ENCODE results near the gene DNAJA2.
"Not testable (repeated sequence)": the region's sequence is repeated elsewhere in the genome, so short reads cannot be mapped to it uniquely, and the experiment has no call there.

Gene DNAJA2

DNA sequence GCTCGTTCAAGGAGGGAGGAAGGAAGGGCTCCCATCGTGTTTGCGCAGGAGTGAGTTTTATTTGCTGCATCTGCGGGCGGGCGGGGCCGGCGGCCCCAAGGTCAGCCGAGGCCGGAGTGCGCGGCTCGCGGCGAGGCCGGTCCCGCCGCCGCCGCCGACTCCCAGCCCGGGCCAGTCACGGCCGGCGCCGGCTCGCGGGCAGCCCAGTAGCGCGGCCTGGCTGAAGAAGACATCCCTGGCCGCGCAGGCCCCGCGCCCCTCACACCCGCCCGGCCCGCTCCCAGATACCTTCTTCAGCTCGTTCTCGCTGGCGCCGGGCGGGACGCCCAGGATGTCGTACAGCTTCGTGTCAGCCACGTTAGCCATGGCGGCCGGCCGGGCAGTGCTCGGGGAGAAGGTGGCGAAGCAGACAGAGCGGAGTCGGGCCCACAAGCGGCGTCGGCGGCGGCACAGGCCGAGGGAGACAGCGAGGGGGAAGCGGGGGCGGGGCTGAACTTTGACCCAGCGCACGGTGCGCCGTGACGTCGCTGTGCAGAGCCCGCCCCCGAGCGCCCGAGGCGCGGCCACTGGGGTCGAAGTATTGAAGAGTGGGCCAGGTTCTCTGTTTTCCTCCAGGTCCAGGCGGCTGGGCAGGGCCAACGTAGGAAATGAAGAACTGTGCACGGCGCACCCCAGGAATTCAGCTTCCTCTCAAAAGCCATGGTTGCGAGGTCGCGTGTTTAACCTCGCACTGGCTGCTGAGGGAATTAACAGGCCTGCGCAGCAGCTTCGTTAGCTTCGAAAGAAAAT, at the start of gene DNAJA2:
Gene DNAJA2 (minus strand): TSS at position 468 of the 789 bp plus-strand sequence. CDS start 102 bp downstream, at position 366.
- peak; percentile 93 for DNase-seq

GRCh38 chr16:47019568-47019967, 46.1 kb upstream of the DNAJA2 start:
- no peak for DNase-seq

GRCh38 chr16:47018223-47018891, 44.9 kb upstream of the DNAJA2 start:
- peak; percentile 53 for DNase-seq

DNA sequence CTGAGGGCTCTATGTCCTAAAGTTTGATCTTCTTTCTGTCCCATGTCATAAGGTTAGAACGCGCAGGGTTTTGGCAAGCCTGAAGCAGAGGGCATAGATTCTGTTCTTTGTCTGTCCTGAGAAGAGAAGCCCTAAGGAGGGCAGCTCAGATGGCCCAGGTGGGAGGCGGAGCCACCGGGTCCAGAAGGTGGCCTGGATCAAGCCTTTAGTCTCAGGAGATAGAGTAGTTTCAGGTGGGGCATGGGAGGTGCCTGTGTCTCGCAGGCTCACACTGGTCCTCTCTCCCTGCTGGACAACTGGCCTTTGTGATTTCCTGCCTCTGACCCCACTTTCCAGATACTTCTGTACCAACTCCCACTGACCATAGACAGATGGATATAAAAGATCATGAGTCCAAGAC, 44.2 kb upstream of the DNAJA2 start:
- no peak for DNase-seq

- peak; percentile 8 for DNase-seq
Measured at GRCh38 chr16:47016700-47017133, 43.2 kb upstream of the DNAJA2 start.

DNA sequence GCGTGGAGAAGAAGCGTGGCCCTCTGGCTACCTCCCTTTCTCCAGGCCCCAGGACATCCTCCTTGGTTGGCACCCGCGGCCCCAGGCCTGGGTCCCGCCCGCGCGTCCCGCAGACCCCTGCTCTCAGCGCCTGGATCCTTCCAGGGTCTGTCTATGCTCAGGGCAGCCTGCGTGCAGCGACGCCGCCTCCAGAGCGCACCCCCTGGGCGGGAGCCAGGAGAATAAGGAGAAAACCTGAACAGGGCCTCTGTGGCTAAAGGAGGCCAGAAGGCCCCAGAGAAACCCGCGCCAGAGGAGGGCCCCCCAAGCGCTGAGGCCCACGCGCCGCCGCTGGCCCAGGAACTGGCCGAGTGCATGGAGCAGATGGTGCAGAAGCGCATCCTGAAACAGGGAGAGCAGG, 40.4 kb upstream of the DNAJA2 start:
- no peak for DNase-seq

DNA sequence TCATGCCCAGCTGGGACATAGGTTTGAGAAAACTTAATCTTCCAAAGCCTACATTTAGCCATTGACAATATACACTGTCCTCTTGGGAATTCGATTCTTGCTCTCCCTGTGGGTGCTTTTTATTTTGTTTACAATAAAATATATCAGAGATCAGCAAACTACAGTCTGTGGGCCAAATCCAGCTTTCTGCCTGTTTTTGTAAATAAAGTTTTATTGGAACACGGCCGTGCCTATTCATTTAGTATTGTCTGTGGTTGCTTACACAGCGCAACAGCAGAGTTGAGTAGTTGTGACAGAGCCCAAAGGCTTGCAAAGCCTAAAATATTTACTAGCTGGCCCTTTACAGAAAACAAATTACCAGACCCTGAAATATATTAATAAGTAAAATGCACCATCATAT, 39.7 kb upstream of the DNAJA2 start:
- DNase-seq = no peak

GRCh38 chr16:47010812-47011211, 37.3 kb upstream of the DNAJA2 start:
- DNase-seq = not testable (repeated sequence)

DNA sequence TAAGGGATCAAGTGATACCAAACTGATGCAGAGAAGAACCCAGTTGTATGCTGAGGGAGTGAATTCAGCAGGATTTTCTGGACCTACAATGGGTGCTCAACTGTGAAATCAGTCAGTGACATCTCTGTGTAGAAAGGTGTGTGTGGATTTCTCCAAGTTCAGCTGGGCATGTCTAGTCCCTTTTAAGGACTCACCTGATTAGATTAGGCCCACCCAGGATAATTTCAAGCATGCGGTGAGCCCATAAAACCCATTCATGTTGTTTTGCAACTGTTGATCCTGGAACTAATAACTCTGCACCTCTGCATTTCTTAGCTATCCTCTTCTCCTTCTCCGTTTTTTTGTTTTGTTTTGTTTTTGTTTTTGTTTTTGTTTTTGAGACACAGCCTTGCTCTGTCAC, 35.1 kb upstream of the DNAJA2 start:
- DNase-seq = no peak

- no peak for DNase-seq
Measured at GRCh38 chr16:47008174-47008573, 34.7 kb upstream of the DNAJA2 start.

DNA sequence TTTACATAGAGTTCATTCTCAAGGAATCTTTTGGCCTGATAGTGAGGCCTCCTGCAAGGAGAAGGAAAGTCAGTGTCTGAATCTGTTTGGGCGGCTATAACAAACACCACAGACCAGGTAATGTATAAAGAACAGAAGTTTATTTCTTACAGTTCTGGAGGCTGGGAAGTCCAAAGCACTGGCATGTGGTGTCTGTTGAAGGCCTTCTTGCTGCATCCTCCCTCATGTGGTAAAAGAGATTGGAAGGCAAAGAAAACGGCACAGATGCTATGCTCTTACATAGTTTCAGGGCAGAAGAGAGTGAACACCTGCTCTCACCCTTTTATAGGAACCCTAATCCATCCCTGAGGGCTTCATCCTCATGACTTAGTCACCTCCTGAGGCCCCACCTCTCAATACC, 31.2 kb upstream of the DNAJA2 start:
- DNase-seq = no peak

DNA sequence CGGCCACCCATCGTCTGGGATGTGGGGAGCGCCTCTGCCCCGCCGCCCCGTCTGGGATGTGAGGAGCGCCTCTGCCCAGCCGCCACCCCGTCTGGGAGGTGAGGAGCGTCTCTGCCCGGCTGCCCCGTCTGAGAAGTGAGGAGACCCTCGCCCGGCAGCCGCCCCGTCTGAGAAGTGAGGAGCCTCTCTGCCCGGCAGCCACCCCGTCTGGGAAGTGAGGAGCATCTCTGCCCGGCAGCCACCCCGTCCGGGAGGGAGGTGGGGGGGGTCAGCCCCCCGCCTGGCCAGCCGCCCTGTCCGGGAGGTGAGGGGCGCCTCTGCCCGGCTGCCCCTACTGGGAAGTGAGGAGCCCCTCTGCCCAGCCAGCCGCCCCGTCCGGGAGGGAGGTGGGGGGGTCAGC, 26.6 kb upstream of the DNAJA2 start:
- not testable (repeated sequence) for DNase-seq

- DNase-seq = no peak
Measured at GRCh38 chr16:46997844-46998243, 24.4 kb upstream of the DNAJA2 start.

- DNase-seq = no peak
Measured at GRCh38 chr16:46996952-46997458, 23.5 kb upstream of the DNAJA2 start.

DNA sequence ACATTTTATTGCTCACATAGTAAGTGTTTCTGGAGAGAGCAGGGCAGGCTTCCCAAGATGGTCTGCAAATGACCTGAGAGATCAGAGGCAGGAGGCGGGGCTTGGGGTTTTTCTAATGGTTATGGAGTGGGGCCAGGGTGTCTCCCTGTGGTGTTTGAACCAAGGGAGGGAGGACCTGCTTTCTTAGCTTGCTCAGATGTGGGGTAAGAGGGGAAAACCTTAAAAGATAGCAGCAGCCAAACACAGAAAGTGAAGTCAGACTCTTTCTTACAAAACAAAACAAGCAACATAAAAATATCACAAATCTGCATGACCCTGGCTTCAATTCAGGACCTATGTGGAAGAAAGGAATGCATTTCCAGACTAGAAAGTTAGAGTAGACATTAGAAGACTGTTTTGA, 22.9 kb upstream of the DNAJA2 start:
- DNase-seq = no peak

DNA sequence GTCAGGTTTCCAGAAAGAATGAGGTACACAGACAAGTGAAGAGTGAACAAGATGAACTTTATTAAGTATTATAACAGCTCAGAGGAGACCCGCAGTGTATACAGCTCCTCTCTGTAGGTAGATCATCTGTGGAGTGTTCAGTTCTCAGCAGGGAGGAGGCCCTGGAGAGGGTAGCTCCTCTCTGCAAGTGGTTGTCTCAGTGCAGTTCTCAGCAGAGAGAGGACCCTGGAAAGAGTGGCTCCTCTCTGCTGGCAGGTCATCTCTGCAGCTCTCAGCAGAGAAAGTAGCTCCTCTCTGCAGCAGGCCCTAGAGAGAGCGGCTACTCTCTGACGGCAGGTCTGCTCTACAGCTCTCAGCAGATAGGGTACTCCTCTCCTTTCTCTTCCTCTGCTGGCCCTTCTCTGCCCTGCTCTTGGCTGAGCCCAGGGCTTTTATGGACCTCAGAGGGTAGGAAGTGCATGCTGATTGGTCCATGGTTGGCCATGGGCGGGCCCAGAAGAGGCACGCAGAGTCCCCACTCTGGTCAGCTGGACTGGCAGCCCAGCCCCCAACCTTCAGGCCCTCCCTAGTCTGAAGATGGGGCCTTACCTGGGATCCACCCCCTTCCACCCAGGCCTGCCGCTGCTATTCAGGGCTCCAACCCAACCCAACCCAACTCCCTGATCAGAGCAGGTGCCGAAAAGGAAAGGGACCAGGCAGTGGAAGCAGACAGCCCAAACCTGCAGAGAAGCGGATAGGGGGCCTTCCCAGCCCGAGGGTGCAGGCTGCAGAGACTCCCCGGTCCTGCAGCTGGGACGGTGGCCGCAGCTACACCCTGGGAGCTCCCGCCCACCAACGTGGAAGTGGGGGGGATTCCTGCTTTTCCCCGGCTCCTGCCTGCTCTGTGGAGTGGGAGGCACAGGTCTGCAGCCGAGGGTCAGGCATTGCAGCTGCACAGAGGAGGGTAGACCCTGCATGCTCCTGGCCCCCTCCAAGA, 18.5 kb upstream of the DNAJA2 start:
- DNase-seq = no peak

DNA sequence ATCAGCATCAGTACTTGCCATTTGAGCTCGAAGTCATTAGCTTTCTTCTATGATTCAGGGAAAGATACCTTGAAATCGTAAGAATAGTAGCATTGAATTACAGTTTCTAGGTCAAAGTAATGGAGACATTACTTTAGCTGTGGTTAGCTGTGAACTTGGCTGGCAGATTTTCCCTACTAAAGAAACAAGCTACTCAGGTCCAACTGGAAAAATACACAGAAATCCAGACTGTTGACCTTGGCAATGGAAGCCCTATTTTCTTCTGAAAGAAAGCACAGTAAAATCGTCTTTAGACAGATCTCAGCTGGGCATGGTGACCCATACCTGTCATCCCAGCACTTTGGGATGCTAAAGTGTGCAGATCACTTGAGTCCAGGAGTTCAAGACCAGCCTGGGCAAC, 13.4 kb upstream of the DNAJA2 start:
- DNase-seq = no peak

DNA sequence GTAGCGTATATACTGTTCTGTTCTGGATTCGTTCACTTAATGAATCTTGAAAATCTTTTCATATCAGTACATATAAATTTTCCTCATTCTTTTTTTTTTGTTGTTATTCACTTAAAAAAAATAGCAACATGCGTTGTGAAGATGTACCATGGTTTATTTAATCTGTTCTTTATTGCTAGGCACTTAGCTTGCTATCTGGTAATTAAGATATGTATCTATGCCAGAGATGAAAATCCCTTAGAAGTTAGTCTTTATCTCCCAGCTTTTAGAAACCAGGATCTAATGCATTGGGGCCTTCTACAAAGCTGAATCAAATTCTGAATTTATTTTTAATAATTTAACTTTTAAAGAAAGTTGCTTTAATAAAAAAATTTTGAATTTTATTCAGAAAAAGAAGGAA, 13.0 kb upstream of the DNAJA2 start:
- no peak for DNase-seq

GRCh38 chr16:46982335-46982734, 8.9 kb upstream of the DNAJA2 start:
- DNase-seq = no peak

DNA sequence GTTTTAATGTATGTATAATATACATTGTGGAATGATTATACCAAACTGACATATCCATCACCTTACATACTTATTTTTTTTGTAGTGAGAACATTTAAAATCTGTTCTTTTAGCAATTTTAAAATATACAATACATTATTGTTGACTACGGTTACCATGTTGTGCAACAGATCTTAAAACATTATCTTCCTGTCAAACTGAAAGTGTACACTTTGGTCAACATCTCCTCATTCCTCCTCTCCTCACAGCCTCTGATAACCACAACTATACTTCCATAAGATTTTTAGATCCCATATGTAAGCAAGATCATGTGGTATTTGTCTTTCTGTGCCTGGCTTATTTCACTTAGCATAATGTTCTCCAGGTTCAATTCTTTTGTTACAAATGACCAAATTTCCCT, 7.5 kb upstream of the DNAJA2 start:
- DNase-seq = no peak

DNA sequence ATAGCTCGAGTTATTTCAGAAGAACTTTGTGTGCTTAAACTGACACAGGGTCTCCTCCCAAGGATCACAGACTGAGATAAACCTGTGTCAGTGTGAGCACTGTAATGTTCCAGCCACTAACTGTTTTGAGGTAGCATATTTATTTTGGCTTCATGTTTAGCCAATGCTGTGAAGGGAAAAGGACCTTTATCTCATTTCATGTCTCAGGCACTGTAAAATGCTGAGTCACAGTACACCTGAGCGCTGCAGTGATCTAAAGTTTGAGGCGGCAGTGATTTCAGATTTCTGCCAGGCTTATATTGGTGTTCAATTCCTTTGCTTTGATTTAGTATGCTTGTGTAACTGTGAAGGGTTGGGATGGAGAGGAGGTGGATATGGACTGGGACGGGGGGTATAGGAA, 3.1 kb upstream of the DNAJA2 start:
- DNase-seq = no peak

GRCh38 chr16:46975908-46976470, 2.5 kb upstream of the DNAJA2 start:
- no peak for DNase-seq

DNA sequence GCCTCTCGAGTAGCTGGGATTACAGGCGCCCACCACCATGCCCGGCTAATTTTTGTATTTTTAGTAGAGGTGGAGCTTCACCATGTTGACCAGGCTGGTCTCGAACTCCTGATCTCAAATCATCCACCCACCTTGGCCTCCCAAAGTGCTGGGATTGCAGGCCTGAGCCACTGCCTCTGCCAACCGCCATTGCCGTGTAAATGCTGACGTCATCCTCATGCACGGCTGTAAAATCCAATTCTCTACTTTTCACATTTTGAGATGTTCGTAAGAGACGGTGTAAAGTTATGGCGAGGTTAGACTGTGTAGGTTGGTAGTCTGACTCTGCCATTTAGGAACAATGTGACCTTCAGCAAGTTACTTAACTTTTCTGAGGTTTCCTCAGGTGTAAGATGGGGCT, 1.7 kb upstream of the DNAJA2 start:
- no peak for DNase-seq

All from stimulated activated CD4-positive, alpha-beta T cell treated with anti-CD3 and anti-CD28 coated beads, Interleukin-4, amount 100 ng/mL, for 24 hours (primary cell).